Upper lobe of left lung (tissue), 6 donors: ENCODE results near the gene LTBP4. TPM values are rescaled to one million over a fixed set of nuclear protein-coding genes. Genes with fewer than 3 reads are reported as not detected.

Experiments used
- ATAC-seq, 2 donors: fragments of 200-7000 bp; cut with Tn5 transposase; one replicate each; pipeline ENCODE4 v1.9.1; 2022; ENCODE audit warnings: mild to moderate bottlenecking in 2 of 2, moderate library complexity in 2 of 2; ENCODE audit not compliant: low FRiP score in 2 of 2
- DNase-seq, 2 donors: peaks; one replicate each; pipeline ENCODE4 v3.0.0-alpha.2; 2019 to 2020
- H3K27ac ChIP-seq, 4 donors: fragments of 200-600 bp; sonication (generic); one replicate each; pipeline ENCODE4 v1.5.1; 2016 to 2019
- H3K27me3 ChIP-seq, 4 donors: fragments of 200-600 bp; sonication (generic); one replicate each; pipeline ENCODE4 v1.5.1; 2017 to 2019
- H3K36me3 ChIP-seq, 4 donors: fragments of 200-600 bp; sonication (generic); one replicate each; pipeline ENCODE4 v1.5.1; 2016 to 2019
- H3K4me1 ChIP-seq, 4 donors: fragments of 200-600 bp; sonication (generic); one replicate each; pipeline ENCODE4 v1.5.1; 2018 to 2019
- H3K4me3 ChIP-seq, 4 donors: fragments of 200-600 bp; sonication (generic); one replicate each; pipeline ENCODE4 v1.5.1; 2017 to 2019; ENCODE audit warnings: mild to moderate bottlenecking in 2 of 4, moderate library complexity in 1 of 4
- H3K9me3 ChIP-seq, 4 donors: fragments of 200-600 bp; sonication (generic); one replicate each; pipeline ENCODE4 v1.5.1; 2018 to 2019
- CTCF ChIP-seq, 6 experiments: fragments of 450-650 bp in 4 of 6; fragments of 200-600 bp in 2 of 6; sonication (generic) in 2 of 6; IDR thresholded peaks; one replicate each; pipeline ENCODE4 v1.5.1; 2016 to 2019; ENCODE audit warnings: antibody characterized with exemption in 6 of 6
- EP300 ChIP-seq, 4 donors: sonication (generic); formaldehyde crosslinking; IDR thresholded peaks; one replicate each; pipeline ENCODE4 v1.5.1; 2017; ENCODE audit warnings: antibody characterized with exemption in 4 of 4, control low read depth in 2 of 4
- POLR2A ChIP-seq, 4 donors: fragments of 450-650 bp; IDR thresholded peaks; one replicate each; pipeline ENCODE4 v1.5.1; 2016 to 2017; ENCODE audit warnings: antibody characterized with exemption in 4 of 4, mild to moderate bottlenecking in 2 of 4
- POLR2AphosphoS5 ChIP-seq, 2 donors: sonication (generic); formaldehyde crosslinking; IDR thresholded peaks; one replicate each; pipeline ENCODE4 v1.5.1; 2017; ENCODE audit warnings: antibody characterized with exemption in 2 of 2
- WGBS, 2 donors: methylation state at CpG; one replicate each; pipeline ENCODE4 v1.1.5; 2017 to 2018; 5-methylcytosine and 5-hydroxymethylcytosine counted together
- total RNA-seq, 6 donors: library from RNA; depleted of rRNA in 4 of 6; stranded (reverse); fragments of >200 nt in 4 of 6; gene quantifications; one replicate each; pipeline versions ENCODE4 v1.1.0 to v1.2.1, GENCODE V29; 2016 to 2021
- donor health status: DM: no; HTN: no; CAD: no; lungs with moderate emphysema.
- donor health status: DM: no; HTN: yes; CAD: no; lungs with severe emphysema.

Gene LTBP4
- total RNA-seq, 6 donors from 2014 or later = 125 to 541 (median 401) TPM

- peak overlapping the region; percentile 54 to 82 (median 70) for H3K27ac ChIP-seq
- H3K36me3 ChIP-seq = no peaks in the 10 kb centered on the region
- 27 to 37% methylated on average over 25 to 43 of the region's 50 CpGs for WGBS, 2 donors
- peak overlapping the region in 3 of 4 donors; percentile 51 to 61 (median 53) for H3K4me3 ChIP-seq
- TF ChIP-seq EP300 (IDR thresholded peaks at IDR 0.05) = no peak
- no peak for TF ChIP-seq POLR2AphosphoS5 (IDR thresholded peaks at IDR 0.05)
- TF ChIP-seq CTCF (IDR thresholded peaks at IDR 0.05) = no peak
- TF ChIP-seq POLR2A (IDR thresholded peaks at IDR 0.05) = no peak
- H3K9me3 ChIP-seq = no peaks in the 10 kb centered on the region
- peaks cover 0 to 20% (median 0%) of the 10 kb centered on the region in 4 donors for H3K27me3 ChIP-seq
- DNase-seq (peak; percentile 64 to 87), ATAC-seq (peak; percentile 29 to 30)
- H3K4me1 ChIP-seq = peaks cover 38 to 54% (median 42%) of the 10 kb centered on the region in 4 donors
These were observed 11.9 kb downstream of the LTBP4 start for GRCh38 chr19:40612831-40613689.

GRCh38 chr19:40613690-40614621, 12.8 kb downstream of the LTBP4 start:
- H3K27me3 ChIP-seq = peaks cover 0 to 20% (median 0%) of the 10 kb centered on the region in 4 donors
- DNase-seq = peak; percentile 87 to 91

GRCh38 chr19:40614622-40615411, 13.6 kb downstream of the LTBP4 start:
- Histone ChIP-seq H3K27me3 (peaks cover 0 to 13% (median 0%) of the 10 kb centered on the region in 4 donors), H3K9me3 (no peaks in the 10 kb centered on the region), H3K36me3 (peaks cover 3 to 8% (median 5%) of the 10 kb centered on the region in 4 donors), H3K4me1 (peaks cover 30 to 45% (median 35%) of the 10 kb centered on the region in 4 donors), H3K27ac (peak overlapping the region; percentile 54 to 82 (median 70)), H3K4me3 (peak overlapping the region in 3 of 4 donors; percentile 51 to 61 (median 53))
- DNase-seq = peak in 1 of 2 donors; percentile 73
- TF ChIP-seq EP300 (IDR thresholded peaks at IDR 0.05) = no peak
- TF ChIP-seq POLR2A (IDR thresholded peaks at IDR 0.05) = peak in 1 of 4 donors; percentile 29
- ATAC-seq = peak; percentile 30 to 70
- WGBS, 2 donors = 18 to 20% methylated on average over 26 to 27 of the region's 27 CpGs

More at GRCh38 chr19:40613690-40614621, 12.8 kb downstream of the LTBP4 start:
- H3K9me3 ChIP-seq = no peaks in the 10 kb centered on the region
- peaks cover 38 to 53% (median 42%) of the 10 kb centered on the region in 4 donors for H3K4me1 ChIP-seq
- ATAC-seq = peak; percentile 70 to 78
- no peaks in the 10 kb centered on the region for H3K36me3 ChIP-seq
- TF ChIP-seq CTCF (IDR thresholded peaks at IDR 0.05) (no peak), POLR2AphosphoS5 (IDR thresholded peaks at IDR 0.05) (peak in 1 of 2 donors; percentile 11), POLR2A (IDR thresholded peaks at IDR 0.05) (peak in 1 of 4 donors; percentile 45)
- peak overlapping the region; percentile 0 to 61 (median 52) for H3K4me3 ChIP-seq
- H3K27ac ChIP-seq = peak overlapping the region; percentile 54 to 82 (median 70)
- WGBS, 2 donors = 14 to 21% methylated on average over 46 to 57 of the region's 67 CpGs

- Histone ChIP-seq H3K36me3 (peaks cover 3 to 15% (median 7%) of the 10 kb centered on the region in 4 donors), H3K27me3 (peaks cover 0 to 9% (median 0%) of the 10 kb centered on the region in 4 donors), H3K27ac (no peak overlapping the region), H3K9me3 (no peaks in the 10 kb centered on the region), H3K4me3 (no peak overlapping the region), H3K4me1 (peaks cover 16 to 31% (median 22%) of the 10 kb centered on the region in 4 donors)
- TF ChIP-seq EP300 (IDR thresholded peaks at IDR 0.05) (no peak), POLR2A (IDR thresholded peaks at IDR 0.05) (no peak), POLR2AphosphoS5 (IDR thresholded peaks at IDR 0.05) (no peak), CTCF (IDR thresholded peaks at IDR 0.05) (no peak)
- no peak for ATAC-seq
- no peak for DNase-seq
- WGBS, 2 donors = 81 to 94% methylated on average over 5 of the region's 5 CpGs
These were observed 15.0 kb downstream of the LTBP4 start for GRCh38 chr19:40616178-40616577.
